ENCODE measurements around the gene MIOX.

GRCh38 chr22:50461536-50461935 lies 25.1 kb upstream of the MIOX start:
- TF ChIP-seq, protein P1, sequence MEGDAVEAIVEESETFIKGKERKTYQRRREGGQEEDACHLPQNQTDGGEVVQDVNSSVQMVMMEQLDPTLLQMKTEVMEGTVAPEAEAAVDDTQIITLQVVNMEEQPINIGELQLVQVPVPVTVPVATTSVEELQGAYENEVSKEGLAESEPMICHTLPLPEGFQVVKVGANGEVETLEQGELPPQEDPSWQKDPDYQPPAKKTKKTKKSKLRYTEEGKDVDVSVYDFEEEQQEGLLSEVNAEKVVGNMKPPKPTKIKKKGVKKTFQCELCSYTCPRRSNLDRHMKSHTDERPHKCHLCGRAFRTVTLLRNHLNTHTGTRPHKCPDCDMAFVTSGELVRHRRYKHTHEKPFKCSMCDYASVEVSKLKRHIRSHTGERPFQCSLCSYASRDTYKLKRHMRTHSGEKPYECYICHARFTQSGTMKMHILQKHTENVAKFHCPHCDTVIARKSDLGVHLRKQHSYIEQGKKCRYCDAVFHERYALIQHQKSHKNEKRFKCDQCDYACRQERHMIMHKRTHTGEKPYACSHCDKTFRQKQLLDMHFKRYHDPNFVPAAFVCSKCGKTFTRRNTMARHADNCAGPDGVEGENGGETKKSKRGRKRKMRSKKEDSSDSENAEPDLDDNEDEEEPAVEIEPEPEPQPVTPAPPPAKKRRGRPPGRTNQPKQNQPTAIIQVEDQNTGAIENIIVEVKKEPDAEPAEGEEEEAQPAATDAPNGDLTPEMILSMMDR (IDR thresholded peaks at IDR 0.05), result no peak
- TF ChIP-seq POLR2A (IDR thresholded peaks at IDR 0.05), result no peak
